PC-9 (cell line): Measurements from ENCODE around the gene PDLIM7. TPM values are rescaled to one million over a fixed set of nuclear protein-coding genes. Genes with fewer than 3 reads are reported as not detected.

Source experiments
- BruUV-seq: library from RNA; stranded (reverse); fragments of 400-500 nt; replicated peaks from 2 replicates; lab custom pipeline; 2021; lab: Mats Ljungman, UMichigan
- CTCF ChIA-PET: fragments of 300-600 bp; sonication (Branson Sonifier 250); formaldehyde crosslinking; loops from one replicate; lab custom pipeline; 2022; ENCODE audit warnings: antibody characterized with exemption; lab: Charles Lee
- POLR2A ChIA-PET: fragments of 300-600 bp; sonication (Branson Sonifier 250); formaldehyde crosslinking; loops from one replicate; lab custom pipeline; 2022; ENCODE audit warnings: antibody characterized with exemption; ENCODE audit not compliant: unreplicated experiment; lab: Charles Lee
- DNase-seq, 2 experiments: peaks; one replicate each; pipeline versions ENCODE4 v3.0.0 to v3.0.0-alpha.2; 2015 to 2022; ENCODE audit warnings: mixed read lengths in 1 of 2
- H2AFZ ChIP-seq: fragments of 200-600 bp; sonication (generic); 2 replicates; pipeline ENCODE4 v1.8.1; 2017; ENCODE audit warnings: antibody characterized with exemption
- H3F3A ChIP-seq: fragments of 200-600 bp; sonication (generic); 2 replicates; pipeline ENCODE4 v1.8.1; 2017; ENCODE audit warnings: antibody characterized with exemption, mild to moderate bottlenecking, low read depth; ENCODE audit not compliant: insufficient read depth
- H3K27ac ChIP-seq: fragments of 200-600 bp; sonication (generic); 2 replicates; pipeline ENCODE4 v1.6.1; 2016; ENCODE audit warnings: mixed run types
- H3K27me3 ChIP-seq: fragments of 200-600 bp; sonication (generic); 2 replicates; pipeline ENCODE4 v1.6.1; 2016; ENCODE audit warnings: low read depth, mixed run types; ENCODE audit not compliant: insufficient read depth
- H3K36me3 ChIP-seq: fragments of 200-600 bp; sonication (generic); 2 replicates; pipeline ENCODE4 v1.6.1; 2016; ENCODE audit warnings: low read depth, mixed run types
- H3K4me1 ChIP-seq: fragments of 200-600 bp; sonication (generic); replicated peaks from 2 replicates; pipeline ENCODE4 v1.6.1; 2016; ENCODE audit warnings: mixed run types; ENCODE audit not compliant: insufficient read depth
- H3K4me2 ChIP-seq: fragments of 200-600 bp; sonication (generic); 2 replicates; pipeline ENCODE4 v1.6.1; 2017; ENCODE audit warnings: mixed run types
- H3K4me3 ChIP-seq: fragments of 200-600 bp; sonication (generic); 2 replicates; pipeline ENCODE4 v1.6.1; 2016; ENCODE audit warnings: mixed run types
- H3K79me2 ChIP-seq: fragments of 200-600 bp; sonication (generic); 2 replicates; pipeline ENCODE4 v1.6.1; 2017; ENCODE audit warnings: low read depth, mixed run types
- H3K9me2 ChIP-seq: fragments of 200-600 bp; sonication (generic); 2 replicates; pipeline ENCODE4 v1.8.1; 2017; ENCODE audit warnings: mild to moderate bottlenecking; ENCODE audit not compliant: insufficient read depth
- H3K9me3 ChIP-seq: fragments of 200-600 bp; sonication (generic); 2 replicates; pipeline ENCODE4 v1.8.1; 2016; ENCODE audit warnings: low read depth; ENCODE audit not compliant: insufficient read depth
- H4K20me1 ChIP-seq: fragments of 200-600 bp; sonication (generic); 2 replicates; pipeline ENCODE4 v1.8.1; 2017; ENCODE audit not compliant: insufficient read depth
- CTCF ChIP-seq: fragments of 200-600 bp; sonication (generic); conservative IDR thresholded peaks from 2 replicates; pipeline ENCODE4 v1.6.1; 2017; ENCODE audit warnings: mixed run types, antibody characterized with exemption, mild to moderate bottlenecking, moderate library complexity
- EZH2 ChIP-seq: fragments of 200-600 bp; sonication (generic); IDR thresholded peaks from 2 replicates; pipeline ENCODE4 v1.8.0; 2017; ENCODE audit warnings: antibody characterized with exemption, low read depth
- intact Hi-C: fragments of 100-400 bp; cut with micrococcal nuclease; formaldehyde crosslinking; loops from one replicate; pipeline ENCODE4 v1.10.0; 2022; ENCODE audit not compliant: unreplicated experiment
- total RNA-seq: library from RNA; stranded (reverse); gene quantifications from 2 replicates; pipeline ENCODE4 v1.2.3, GENCODE V29; 2021

PDLIM7 gene
- total RNA-seq, 1 experiment from 2014 or later = 167 TPM

- peaks cover 1% of the 10 kb centered on the region; the same call in 1 of the 2 replicates for H3K79me2 ChIP-seq
- H3K9me2 ChIP-seq = no peaks in the 10 kb centered on the region
- intact Hi-C loops = no loop called here
- TF ChIP-seq CTCF = no peak
- TF ChIP-seq EZH2 = no peak
- CTCF ChIA-PET = no interaction called here
- H2AFZ ChIP-seq = no peak overlapping the region
- no peaks in the 10 kb centered on the region for H3K27me3 ChIP-seq
- no TSS peak for BruUV-seq
- H3K9me3 ChIP-seq = no peaks in the 10 kb centered on the region
- no peaks in the 10 kb centered on the region for H4K20me1 ChIP-seq
- POLR2A ChIA-PET = no interaction called here
- H3K4me1 ChIP-seq = no peaks in the 10 kb centered on the region
- DNase-seq = no peak
- H3K4me2 ChIP-seq = no peak overlapping the region
- H3K4me3 ChIP-seq = no peak overlapping the region
- H3K27ac ChIP-seq = no peak overlapping the region
- H3K36me3 ChIP-seq = no peaks in the 10 kb centered on the region
- H3F3A ChIP-seq = no peaks in the 10 kb centered on the region
These were observed 12.7 kb upstream of the PDLIM7 start for GRCh38 chr5:177509991-177510566.

- H2AFZ ChIP-seq = no peak within 1 kb of the TSS
- no peak for DNase-seq
- BruUV-seq = no TSS peak
- no peaks in the 10 kb centered on the region for H3K9me2 ChIP-seq
- no peak for TF ChIP-seq EZH2
- TF ChIP-seq CTCF = no peak
- H3K79me2 ChIP-seq = no peaks in the 10 kb centered on the region
- H3K27ac ChIP-seq = no peak within 1 kb of the TSS
- no peaks in the 10 kb centered on the region for H4K20me1 ChIP-seq
- H3K27me3 ChIP-seq = no peaks in the 10 kb centered on the region
- intact Hi-C loops = no loop called here
- no peaks in the 10 kb centered on the region for H3K4me1 ChIP-seq
- ChIA-PET CTCF (no interaction called here), POLR2A (no interaction called here)
- no peaks in the 10 kb centered on the region for H3K9me3 ChIP-seq
- H3K4me3 ChIP-seq = no peak within 1 kb of the TSS
- H3F3A ChIP-seq = no peaks in the 10 kb centered on the region
- no peaks in the 10 kb centered on the region for H3K36me3 ChIP-seq
- H3K4me2 ChIP-seq = no peak within 1 kb of the TSS
These were observed 12.1 kb upstream of the PDLIM7 start, which contains the start of gene DOK3 for GRCh38 chr5:177509381-177509951. TSS of gene DOK3 (minus strand) at chr5:177509826. CDS start at chr5:177509540, 286 bp downstream.

GRCh38 chr5:177508837-177509236, 11.4 kb upstream of the PDLIM7 start:
- H3K9me3 ChIP-seq = no peaks in the 10 kb centered on the region
- H3K27me3 ChIP-seq = no peaks in the 10 kb centered on the region
- no peak for TF ChIP-seq EZH2
- TF ChIP-seq CTCF = no peak
- H3K4me1 ChIP-seq = no peaks in the 10 kb centered on the region
- no peak overlapping the region for H3K4me3 ChIP-seq
- H3K27ac ChIP-seq = no peak overlapping the region
- no peaks in the 10 kb centered on the region for H4K20me1 ChIP-seq
- BruUV-seq = no TSS peak
- intact Hi-C loops = no loop called here
- no peak overlapping the region for H2AFZ ChIP-seq
- no peak overlapping the region for H3K4me2 ChIP-seq
- H3F3A ChIP-seq = no peaks in the 10 kb centered on the region
- DNase-seq = no peak
- no peaks in the 10 kb centered on the region for H3K36me3 ChIP-seq
- POLR2A ChIA-PET = no interaction called here
- no peaks in the 10 kb centered on the region for H3K9me2 ChIP-seq
- no peaks in the 10 kb centered on the region for H3K79me2 ChIP-seq
- CTCF ChIA-PET = no interaction called here
